ENCODE measurements around the gene NRXN3.

NRXN3 gene

GRCh38 chr14:78170203-78170602 is at the start of gene NRXN3:
NRXN3 (plus strand) TSS chr14:78170373; CDS start chr14:78243094, 72,721 bp downstream.
- ChIA-PET POLR2A (no interaction called here), CTCF (interaction anchor here (1.1 kb wide), 1 partner anchor 14 kb away, joined by 4 read pairs; no protein-coding TSS in a partner anchor)
- no peak for DNase-seq (ENCODE audit: extremely low spot score)
- TF ChIP-seq CTCF (IDR thresholded peaks at IDR 0.05; ENCODE audit: control extremely low read depth, extremely low read depth, low read depth, missing control alignments) = no peak

GRCh38 chr14:78122436-78122835 is 47.7 kb upstream of the NRXN3 start:
- no peak for DNase-seq (ENCODE audit: extremely low spot score)
- TF ChIP-seq CTCF (IDR thresholded peaks at IDR 0.05; ENCODE audit: control extremely low read depth, extremely low read depth, low read depth, missing control alignments) = no peak
- ChIA-PET CTCF (no interaction called here), POLR2A (no interaction called here)

GRCh38 chr14:78123650-78124253 is 46.4 kb upstream of the NRXN3 start:
- no peak for DNase-seq (ENCODE audit: extremely low spot score)
- POLR2A ChIA-PET = no interaction called here
- TF ChIP-seq CTCF (IDR thresholded peaks at IDR 0.05; ENCODE audit: control extremely low read depth, extremely low read depth, low read depth, missing control alignments) = no peak

GRCh38 chr14:78127961-78128360 is 42.2 kb upstream of the NRXN3 start:
- POLR2A ChIA-PET = no interaction called here
- DNase-seq (ENCODE audit: extremely low spot score) = no peak
- CTCF ChIA-PET = no interaction called here
- no peak for TF ChIP-seq CTCF (IDR thresholded peaks at IDR 0.05; ENCODE audit: control extremely low read depth, extremely low read depth, low read depth, missing control alignments)

More at GRCh38 chr14:78123650-78124253, 46.4 kb upstream of the NRXN3 start:
- CTCF ChIA-PET = interaction anchor here (1.2 kb wide), 1 partner anchor 17 kb away, joined by 5 read pairs; no protein-coding TSS in a partner anchor

- ChIA-PET POLR2A (no interaction called here), CTCF (no interaction called here)
- TF ChIP-seq CTCF (IDR thresholded peaks at IDR 0.05; ENCODE audit: control extremely low read depth, extremely low read depth, low read depth, missing control alignments) = no peak
- DNase-seq (ENCODE audit: extremely low spot score) = no peak
Observed at GRCh38 chr14:78129375-78129774, 40.8 kb upstream of the NRXN3 start.

GRCh38 chr14:78130356-78130755 is 39.8 kb upstream of the NRXN3 start:
- no peak for DNase-seq (ENCODE audit: extremely low spot score)
- no peak for TF ChIP-seq CTCF (IDR thresholded peaks at IDR 0.05; ENCODE audit: control extremely low read depth, extremely low read depth, low read depth, missing control alignments)
- ChIA-PET CTCF (no interaction called here), POLR2A (no interaction called here)
